Posterior vena cava (tissue), 2 donors: Measurements from ENCODE around the gene WDR37. TPM values are rescaled to one million over a fixed set of nuclear protein-coding genes. Genes with fewer than 3 reads are reported as not detected.
"Not testable (repeated sequence)": the region's sequence is repeated elsewhere in the genome, so short reads cannot be mapped to it uniquely, and the experiment has no call there.

Source experiments
- DNase-seq: peaks from one replicate; pipeline ENCODE4 v3.0.0-alpha.2; 2020; ENCODE audit warnings: low spot score
- intact Hi-C, 2 donors: fragments of 100-400 bp; cut with DNase I; formaldehyde crosslinking; loops; one replicate each; pipeline versions ENCODE4 v1.14.1 to v1.14.2; 2022 to 2023
- total RNA-seq, 2 donors: library from RNA; stranded (reverse); fragmentation: NEBNext Ultra II Directional; extraction: Animal tissue kit (Norgen Biotek cat#: 25700); gene quantifications; one replicate each; pipeline ENCODE4 v1.2.1, GENCODE V29; 2021
- donor health status: DM: yes; HTN: yes; CAD: no.
- donor health status: DM: yes; HTN: yes; CAD: no.

WDR37 gene
- total RNA-seq, 2 donors from 2014 or later, result 16.6 to 16.9 TPM

GRCh38 chr10:1064964-1065247 is 8.7 kb downstream of the WDR37 start:
- no peak for DNase-seq
- intact Hi-C loops, result no loop called here

- DNase-seq, intact Hi-C loops: not testable (repeated sequence)
Observed at GRCh38 chr10:1066734-1067133, 10.5 kb downstream of the WDR37 start.

DNA sequence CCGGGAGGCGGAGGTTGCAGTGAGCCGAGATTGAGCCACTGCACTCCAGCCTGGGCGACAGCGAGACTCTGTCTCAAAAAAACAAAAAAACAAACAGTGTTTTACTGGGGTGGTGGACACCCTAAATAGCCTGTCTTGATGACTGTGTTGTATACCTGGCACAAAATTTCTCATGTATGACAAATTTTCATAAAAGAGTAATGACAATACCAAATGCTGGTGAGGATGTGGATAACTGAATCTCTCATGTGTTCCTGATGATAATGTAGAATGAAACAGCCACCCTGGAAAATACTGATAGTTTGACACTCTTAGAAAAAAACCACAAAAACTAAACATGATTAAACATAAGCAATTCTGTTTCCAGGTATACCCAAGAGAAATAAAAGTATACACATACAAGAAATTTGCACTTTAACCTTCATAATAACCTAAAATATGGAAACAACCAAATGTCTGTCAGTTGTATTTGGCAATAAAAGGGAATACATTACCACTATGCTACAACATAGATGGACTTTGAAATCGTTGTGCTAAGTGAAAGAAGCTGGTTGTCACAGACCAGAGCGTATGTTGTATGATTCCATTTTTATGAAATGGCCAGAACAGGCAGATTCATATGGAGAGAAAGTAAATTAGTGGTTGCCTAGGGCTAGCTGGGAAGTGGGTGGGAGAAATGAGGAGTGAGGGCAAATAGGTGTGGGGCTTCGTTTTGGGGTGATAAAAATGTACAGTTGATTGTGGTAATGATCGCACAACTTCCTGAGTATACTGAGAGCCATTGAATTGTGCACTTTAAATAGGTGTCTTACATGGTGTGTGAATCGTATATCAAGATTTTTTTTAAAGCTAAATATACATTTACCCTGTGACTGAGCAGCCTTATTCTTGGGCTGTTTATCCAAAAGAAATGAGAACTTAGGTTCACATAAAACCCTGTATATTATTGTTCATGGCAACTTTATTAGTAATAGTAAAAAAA is 12.5 kb downstream of the WDR37 start:
- no peak for DNase-seq
- intact Hi-C loops, result no loop called here

- no peak for DNase-seq
- intact Hi-C loops, result no loop called here
Observed at GRCh38 chr10:1070919-1071318, 14.7 kb downstream of the WDR37 start.

DNA sequence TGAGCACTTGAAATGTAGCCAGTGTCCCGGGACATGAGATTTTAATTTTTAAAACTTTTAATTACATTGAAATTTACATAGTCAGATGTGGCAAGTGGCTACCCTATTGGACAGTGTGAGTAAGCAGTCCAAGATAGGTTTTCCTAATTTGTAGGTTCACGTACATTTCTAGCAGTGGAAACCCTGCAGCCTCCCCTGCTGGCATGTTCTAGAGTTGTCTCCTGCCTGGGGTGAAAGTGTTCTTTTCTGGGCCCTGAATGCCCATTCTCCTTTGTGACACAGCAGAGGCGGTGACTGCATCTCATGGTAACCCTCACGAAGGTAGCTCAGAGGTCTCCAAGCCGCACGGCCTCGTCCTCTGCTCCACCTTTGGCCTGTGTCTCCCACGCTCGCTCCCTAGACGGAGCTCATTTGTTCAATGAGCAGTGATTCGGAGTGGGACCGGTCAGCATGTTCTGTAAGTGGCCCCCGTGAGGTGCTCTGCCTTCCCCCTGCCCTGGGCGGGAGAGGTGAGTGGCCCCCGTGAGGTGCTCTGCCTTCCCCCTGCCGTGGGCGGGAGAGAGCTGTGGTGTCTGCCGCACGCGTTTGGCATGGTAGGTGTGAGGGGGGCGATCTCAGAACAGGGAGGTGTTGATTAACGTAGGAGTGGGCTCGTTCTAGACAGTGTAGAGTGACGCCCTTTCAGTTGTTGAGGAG is 18.0 kb downstream of the WDR37 start:
- intact Hi-C loops, result no loop called here

DNA sequence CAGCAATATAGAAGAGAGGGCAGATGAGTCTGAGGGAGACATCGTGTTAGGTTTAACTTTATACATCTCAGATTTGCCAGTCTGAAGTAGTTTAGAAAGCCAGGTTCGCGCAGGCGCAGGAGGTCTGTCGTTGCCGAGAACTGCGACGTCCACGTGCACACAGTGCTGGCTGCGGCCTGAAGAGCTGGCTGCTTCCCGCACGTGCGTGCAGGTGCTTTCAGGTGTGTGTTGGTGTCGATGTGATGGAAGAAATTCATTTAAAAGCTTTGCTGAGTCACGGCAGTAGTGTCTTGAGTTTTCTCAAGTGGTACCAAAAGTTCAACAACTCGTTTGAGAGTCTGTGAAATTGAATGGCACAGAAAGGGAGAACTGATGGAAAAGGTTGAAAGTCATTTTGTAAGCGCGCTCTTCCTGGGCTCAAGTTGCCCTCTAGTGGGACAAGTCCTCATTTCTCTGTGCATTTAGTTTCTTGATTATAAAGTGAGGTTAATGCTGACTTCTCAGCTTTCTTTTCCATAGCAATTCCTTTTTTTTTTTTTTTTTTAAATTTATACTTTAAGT is 18.6 kb downstream of the WDR37 start:
- intact Hi-C loops, result no loop called here
- DNase-seq, result no peak

More for the DNA sequence above, 18.0 kb downstream of the WDR37 start:
- no peak for DNase-seq

DNA sequence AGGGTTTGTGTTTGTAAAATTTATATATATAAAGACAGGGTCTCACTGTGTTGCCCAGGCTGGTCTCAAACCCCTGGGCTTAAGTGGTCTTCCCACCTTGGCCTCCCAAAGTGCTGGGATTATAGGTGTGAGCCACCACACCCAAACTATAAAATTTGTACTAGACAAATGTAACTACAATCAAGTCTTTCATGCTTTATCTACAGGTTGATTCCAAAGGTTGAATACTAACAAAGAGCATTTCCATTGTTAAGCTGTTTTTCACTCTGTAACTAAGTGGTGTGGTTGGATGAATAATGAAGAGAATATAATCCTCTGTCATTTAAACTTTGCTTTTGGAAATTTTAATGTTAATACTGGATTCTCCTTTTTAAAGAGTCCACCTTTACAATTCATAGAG is 22.5 kb downstream of the WDR37 start:
- no peak for DNase-seq
- intact Hi-C loops, result no loop called here

GRCh38 chr10:1083581-1083980 is 27.4 kb downstream of the WDR37 start:
- no peak for DNase-seq
- intact Hi-C loops, result no loop called here

DNA sequence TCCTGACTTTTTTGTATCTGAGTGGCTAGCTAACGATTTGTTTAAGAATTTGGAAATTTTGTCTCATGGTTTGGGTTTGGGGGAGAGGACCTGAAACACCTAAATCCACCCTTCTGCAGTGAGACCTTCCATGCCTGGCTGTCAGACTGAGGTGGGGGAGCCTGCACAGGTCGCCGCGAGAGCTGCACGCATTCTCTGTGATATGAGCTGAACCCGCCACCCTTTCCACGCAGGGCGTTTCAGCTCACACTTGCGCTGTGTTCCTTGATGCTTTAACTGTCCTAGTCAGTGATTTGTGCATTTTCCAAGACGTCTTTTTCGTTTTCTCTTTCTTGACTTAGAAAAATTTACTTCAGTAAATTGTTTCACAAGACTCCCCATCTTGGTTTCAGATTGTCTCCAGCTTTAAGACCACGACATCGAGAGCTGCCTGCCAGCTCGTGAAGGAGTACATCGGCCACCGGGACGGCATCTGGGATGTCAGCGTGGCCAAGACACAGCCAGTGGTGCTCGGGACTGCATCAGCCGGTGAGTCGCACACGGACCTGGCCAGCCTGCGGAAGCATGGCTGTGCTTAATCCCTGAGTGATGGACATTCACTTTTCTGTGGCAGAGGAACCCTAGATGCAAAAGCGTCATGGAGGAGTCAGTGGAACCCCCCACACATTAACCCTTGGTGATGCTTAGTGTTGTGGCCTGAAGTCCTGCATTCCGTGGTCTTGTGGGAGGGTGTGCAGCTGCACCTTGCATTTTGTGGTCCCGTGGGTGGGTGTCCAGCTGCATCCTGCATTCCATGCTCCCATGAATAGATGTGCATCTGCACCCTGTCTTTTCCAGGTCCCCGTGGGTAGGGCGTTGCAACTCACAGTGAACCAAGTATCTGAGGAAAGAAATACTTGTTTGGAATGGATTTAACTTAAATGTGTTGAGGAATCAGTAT is 28.1 kb downstream of the WDR37 start:
- DNase-seq, result no peak
- intact Hi-C loops, result no loop called here

DNA sequence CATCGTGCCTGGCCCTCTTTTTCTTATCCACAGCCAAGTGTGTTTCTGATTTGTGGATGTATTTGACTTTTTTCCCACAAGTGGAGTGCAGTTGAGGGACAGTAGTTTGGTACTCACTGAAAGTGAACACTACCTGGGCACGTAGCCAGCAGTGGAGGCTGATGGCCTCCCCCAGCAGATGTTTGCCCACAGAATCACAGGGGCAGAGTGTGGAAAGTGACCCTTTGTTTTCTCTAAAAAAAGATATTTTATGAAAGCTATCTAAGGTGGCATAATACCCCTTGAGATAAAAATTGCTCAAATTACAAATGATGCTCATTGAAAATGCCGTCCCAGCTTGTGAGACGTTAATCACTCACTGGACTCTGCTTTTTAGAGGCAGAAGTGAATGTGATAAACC is 29.1 kb downstream of the WDR37 start:
- intact Hi-C loops, result no loop called here
- DNase-seq, result no peak

- DNase-seq, result no peak
- intact Hi-C loops, result no loop called here
Observed at GRCh38 chr10:1086787-1087186, 30.6 kb downstream of the WDR37 start.

DNA sequence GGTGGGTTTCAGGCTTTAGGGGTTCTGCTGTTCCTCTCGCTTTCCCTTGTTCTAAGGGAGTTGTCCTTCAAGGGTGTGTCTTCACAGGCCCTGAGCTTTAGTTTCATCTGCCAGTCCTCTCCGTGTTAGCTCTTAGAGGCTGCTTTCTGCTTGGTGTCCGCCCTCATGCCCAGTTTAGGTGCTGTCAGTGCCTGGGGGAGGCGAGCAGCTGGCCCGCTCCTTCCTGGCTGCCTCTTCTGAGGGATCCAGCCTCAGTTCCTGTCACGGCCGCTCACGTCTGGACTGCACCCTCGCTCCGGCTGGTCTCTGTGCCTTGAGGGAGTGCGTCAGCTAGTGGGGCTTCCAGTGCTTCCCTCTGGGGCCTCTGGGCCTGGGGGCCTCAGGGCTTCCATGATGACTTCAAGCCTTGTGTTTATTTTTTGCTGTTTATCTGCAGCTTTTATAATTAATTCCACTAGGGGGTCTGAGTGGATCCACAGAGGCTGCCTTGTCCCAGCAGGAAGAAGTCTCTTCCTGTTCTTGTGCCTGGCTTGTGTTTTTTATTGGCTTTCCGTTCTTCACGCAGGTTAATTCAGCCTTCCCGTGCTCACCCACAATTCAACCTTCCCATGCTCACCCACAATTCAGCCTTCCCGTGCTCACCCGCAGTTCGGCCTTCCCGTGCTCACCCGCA is 33.0 kb downstream of the WDR37 start:
- no peak for DNase-seq
- intact Hi-C loops, result no loop called here

DNA sequence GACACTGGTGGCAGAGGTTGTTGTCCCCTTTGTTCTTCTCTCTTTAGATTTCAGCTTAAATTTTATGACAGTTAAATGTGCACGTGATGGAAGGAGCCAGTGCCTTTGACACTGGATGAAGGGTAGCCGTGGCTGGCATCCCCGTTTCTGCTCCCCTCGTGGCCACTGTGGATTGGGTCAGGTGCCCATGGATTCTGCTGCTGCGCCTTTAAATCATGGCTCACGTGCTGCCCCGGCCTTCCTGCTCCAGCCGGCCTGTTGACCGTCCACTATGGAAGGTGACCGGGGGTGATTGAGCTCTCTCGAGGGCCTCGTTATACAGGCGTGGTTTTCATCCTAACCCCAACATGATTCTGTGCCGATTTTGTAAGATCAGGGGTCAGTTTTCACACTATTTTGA is 34.5 kb downstream of the WDR37 start:
- DNase-seq, result no peak
- intact Hi-C loops, result no loop called here

GRCh38 chr10:1093696-1094095 is 37.5 kb downstream of the WDR37 start:
- intact Hi-C loops, result no loop called here

DNA sequence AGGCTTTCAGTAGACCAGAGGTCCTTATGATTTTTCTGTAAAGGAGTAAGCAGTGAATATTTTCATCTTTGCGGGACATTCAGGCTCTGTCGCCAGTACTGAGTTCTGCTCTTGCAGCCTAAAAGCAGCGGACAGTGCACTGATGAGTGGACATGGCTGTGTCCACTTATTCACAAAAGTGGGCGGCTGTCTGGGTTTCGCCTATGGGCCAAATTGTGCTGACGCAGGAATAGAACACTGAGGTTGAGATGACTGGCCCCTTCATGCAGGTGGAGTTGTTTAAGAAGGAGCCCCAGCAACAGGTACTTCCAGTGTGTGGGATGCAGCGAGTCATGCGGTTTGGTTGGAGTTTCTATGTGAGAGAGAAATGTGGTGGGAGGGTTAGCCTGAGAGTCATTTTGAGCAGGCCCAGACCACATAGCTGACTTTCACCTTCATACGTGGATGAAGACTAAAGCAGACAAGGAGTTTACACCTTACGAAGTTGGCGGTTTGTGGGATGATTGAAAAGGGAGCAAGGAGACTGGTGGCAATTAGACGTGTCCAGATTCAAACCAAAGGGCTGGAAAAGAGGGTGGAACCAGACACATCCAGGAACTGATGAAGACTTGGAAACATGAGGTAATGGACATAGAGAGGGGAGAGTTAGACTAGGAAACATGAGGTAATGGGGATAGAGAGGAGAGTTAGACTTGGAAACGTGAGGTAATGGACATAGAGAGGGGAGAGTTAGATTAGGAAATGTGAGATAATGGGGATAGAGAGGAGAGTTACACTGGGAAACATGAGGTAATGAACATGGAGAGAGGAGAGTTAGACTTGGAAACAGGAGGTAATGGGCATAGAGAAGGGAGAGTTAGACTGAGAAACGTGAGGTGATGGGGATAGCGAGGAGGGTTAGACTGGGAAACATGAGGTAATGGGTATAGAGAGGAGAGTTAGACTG is 38.2 kb downstream of the WDR37 start:
- no peak for DNase-seq
- intact Hi-C loops, result no loop called here

More at GRCh38 chr10:1093696-1094095, 37.5 kb downstream of the WDR37 start:
- DNase-seq, result no peak

DNA sequence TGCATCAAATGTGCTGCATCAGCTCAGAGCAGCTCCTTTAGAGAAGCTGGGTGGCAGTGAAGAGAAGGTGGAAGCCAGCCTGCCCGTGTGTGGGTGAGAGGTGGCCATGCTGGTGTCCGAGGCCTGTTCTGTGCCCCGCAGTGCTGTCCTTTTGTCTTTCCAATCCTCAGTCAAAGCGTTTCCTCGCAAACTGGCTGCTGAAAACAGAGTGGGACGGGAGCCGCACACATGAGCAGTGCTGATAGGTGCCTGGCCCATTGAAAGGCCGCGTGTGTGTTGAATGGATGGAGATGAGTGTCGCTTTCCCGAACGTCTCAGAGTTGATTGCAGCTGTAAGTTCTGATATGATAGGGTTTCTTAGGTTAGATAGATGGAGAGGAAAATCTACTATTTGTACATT is 39.3 kb downstream of the WDR37 start:
- intact Hi-C loops, result no loop called here
- no peak for DNase-seq

DNA sequence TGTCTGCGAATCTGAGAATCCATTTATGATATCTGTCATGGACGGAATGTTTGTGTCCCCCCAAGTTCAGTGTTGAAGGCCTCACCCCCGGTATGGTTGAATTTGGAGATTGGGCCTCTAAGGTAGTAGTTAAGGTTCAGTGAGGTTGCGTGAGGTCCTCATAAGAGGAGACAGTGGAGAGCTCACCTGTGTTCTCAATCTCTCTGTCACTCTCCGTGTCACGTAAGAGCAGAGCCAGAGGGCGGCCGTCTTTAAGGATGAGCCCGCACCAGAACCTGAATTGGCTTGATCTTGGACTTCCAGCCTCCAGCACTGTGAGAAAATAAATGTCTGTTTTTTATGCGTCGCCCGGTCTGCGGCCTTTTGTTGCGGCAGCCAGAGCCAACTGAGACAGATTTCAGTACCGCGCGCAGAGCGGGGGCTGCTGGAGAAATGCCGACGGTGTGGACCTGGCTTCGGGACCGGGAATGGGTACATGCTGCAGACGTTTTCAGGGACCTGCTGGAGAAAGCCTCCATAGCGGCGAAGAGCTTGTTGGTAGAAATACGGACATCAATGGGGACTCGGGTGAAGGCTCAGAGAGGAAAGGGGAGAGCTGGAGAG is 40.2 kb downstream of the WDR37 start:
- no peak for DNase-seq

More for the DNA sequence above, 40.2 kb downstream of the WDR37 start:
- intact Hi-C loops, result no loop called here
